Lower leg skin (tissue), 4 donors: ENCODE measurements around the gene RTP2. TPM values are rescaled to one million over a fixed set of nuclear protein-coding genes. Genes with fewer than 3 reads are reported as not detected.

Experiments
- DNase-seq, 2 donors: peaks; one replicate each; pipeline ENCODE4 v3.0.0-alpha.2; 2019; ENCODE audit warnings: low spot score in 2 of 2
- H3K4me3 ChIP-seq: fragments of 200-600 bp; sonication (generic); 2 replicates; pipeline ENCODE4 v1.5.1; 2017; ENCODE audit warnings: mild to moderate bottlenecking, low read depth; ENCODE audit not compliant: poor library complexity, severe bottlenecking
- CTCF ChIP-seq, 3 donors: fragments of 450-650 bp; IDR thresholded peaks; one replicate each; pipeline ENCODE4 v1.5.1; 2016; ENCODE audit warnings: antibody characterized with exemption in 3 of 3, mild to moderate bottlenecking in 3 of 3, moderate library complexity in 2 of 3
- POLR2A ChIP-seq, 2 donors: fragments of 450-650 bp; IDR thresholded peaks; one replicate each; pipeline ENCODE4 v1.6.1; 2016 to 2017; ENCODE audit warnings: antibody characterized with exemption in 2 of 2, mild to moderate bottlenecking in 1 of 2, moderate library complexity in 1 of 2
- WGBS, 2 donors: methylation state at CpG; one replicate each; pipeline ENCODE4 v1.1.5; 2018; 5-methylcytosine and 5-hydroxymethylcytosine counted together
- intact Hi-C: fragments of 100-400 bp; cut with DNase I; formaldehyde crosslinking; loops from one replicate; pipeline ENCODE4 v1.15.0; 2023; ENCODE audit warnings: low total_unique reads
- total RNA-seq, 4 donors: library from RNA; depleted of rRNA; stranded (reverse); fragments of >200 nt; gene quantifications; one replicate each; pipeline ENCODE4 v1.1.0, GENCODE V29; 2016

Gene RTP2
- total RNA-seq, 4 donors from 2014 or later: not detected

GRCh38 chr3:187739561-187740332, 37.4 kb upstream of the RTP2 start:
- peak; percentile 88 to 97 for DNase-seq
- WGBS, 2 donors: 0 to 1% methylated on average over 49 to 50 of the region's 53 CpGs
- TF ChIP-seq CTCF (IDR thresholded peaks at IDR 0.05) (peak in 1 of 3 donors; percentile 80), POLR2A (IDR thresholded peaks at IDR 0.05) (no peak)
- H3K4me3 ChIP-seq: peak overlapping the region; percentile 45
- intact Hi-C loops: loop anchor here (5.0 kb wide), 2 partner anchors 1213 to 1408 kb away; no protein-coding TSS in a partner anchor

- peak overlapping the region; percentile 17 for H3K4me3 ChIP-seq
- 0 to 1% methylated on average over 22 of the region's 22 CpGs for WGBS, 2 donors
- peak in 1 of 2 donors; percentile 93 for DNase-seq
- TF ChIP-seq CTCF (IDR thresholded peaks at IDR 0.05) (no peak), POLR2A (IDR thresholded peaks at IDR 0.05) (no peak)
- intact Hi-C loops: loop anchor here (5.0 kb wide), 2 partner anchors 1213 to 1408 kb away; no protein-coding TSS in a partner anchor
Measured at GRCh38 chr3:187739094-187739560, 36.8 kb upstream of the RTP2 start.

GRCh38 chr3:187738331-187739093, 36.2 kb upstream of the RTP2 start:
- peak in 1 of 2 donors; percentile 16 for TF ChIP-seq POLR2A (IDR thresholded peaks at IDR 0.05)
- peak in 1 of 3 donors; percentile 63 for TF ChIP-seq CTCF (IDR thresholded peaks at IDR 0.05)
- 0% methylated on average over 36 to 43 of the region's 43 CpGs for WGBS, 2 donors
- DNase-seq: peak; percentile 92 to 97
- intact Hi-C loops: loop anchor here (5.0 kb wide), 2 partner anchors 1214 to 1409 kb away; no protein-coding TSS in a partner anchor
- peak overlapping the region; percentile 54 for H3K4me3 ChIP-seq

GRCh38 chr3:187738071-187738330, 35.6 kb upstream of the RTP2 start:
- WGBS, 2 donors: 1 to 3% methylated on average over 7 of the region's 7 CpGs
- intact Hi-C loops: loop anchor here (5.0 kb wide), 2 partner anchors 1214 to 1409 kb away; no protein-coding TSS in a partner anchor
- DNase-seq: no peak
- TF ChIP-seq CTCF (IDR thresholded peaks at IDR 0.05) (no peak), POLR2A (IDR thresholded peaks at IDR 0.05) (no peak)
- peak overlapping the region; percentile 54 for H3K4me3 ChIP-seq

GRCh38 chr3:187737368-187738070, 35.2 kb upstream of the RTP2 start:
- peak overlapping the region; percentile 54 for H3K4me3 ChIP-seq
- TF ChIP-seq POLR2A (IDR thresholded peaks at IDR 0.05): no peak
- TF ChIP-seq CTCF (IDR thresholded peaks at IDR 0.05): no peak
- WGBS, 2 donors: 1 to 2% methylated on average over 41 of the region's 41 CpGs
- intact Hi-C loops: loop anchor here (5.0 kb wide), 2 partner anchors 1215 to 1410 kb away; no protein-coding TSS in a partner anchor
- DNase-seq: peak in 1 of 2 donors; percentile 95
